Stimulated activated CD4-positive, alpha-beta T cell treated with anti-CD3 and anti-CD28 coated beads, TNF-alpha, amount 100 ng/mL, for 48 hours (primary cell): ENCODE results near the gene THAP3.

Experiments used
- DNase-seq, 3 donors: peaks; one replicate each; pipeline ENCODE4 v3.0.0-alpha.2; 2020; ENCODE audit warnings: low read depth in 3 of 3

THAP3 gene

GRCh38 chr1:6673816-6674398 lies 49.2 kb downstream of the THAP3 start:
- no peak for DNase-seq

GRCh38 chr1:6674771-6675170 lies 50.1 kb downstream of the THAP3 start:
- DNase-seq, result no peak

DNA sequence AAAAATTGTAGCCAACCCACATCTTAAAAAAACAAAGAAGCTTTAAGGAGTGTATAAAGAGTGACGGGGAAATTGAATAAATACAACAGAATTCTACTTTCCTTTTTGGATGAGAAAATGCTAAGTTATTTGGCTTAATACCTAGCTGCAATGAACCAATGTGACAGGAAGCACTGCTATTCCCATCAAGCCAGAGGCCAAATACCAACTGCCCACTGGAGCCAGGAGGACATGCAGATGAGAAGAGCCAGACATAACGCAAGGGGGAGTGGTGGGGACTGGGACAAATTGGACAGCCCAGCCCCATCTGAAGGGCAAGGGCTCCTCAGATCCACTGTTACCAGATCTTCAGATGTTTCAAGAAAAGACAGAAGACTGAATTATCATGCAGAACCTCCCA lies 51.3 kb downstream of the THAP3 start:
- DNase-seq, result no peak
